Skeletal muscle satellite cell (primary cell): ENCODE results near the gene C6.
"Not testable (repeated sequence)": the region's sequence is repeated elsewhere in the genome, so short reads cannot be mapped to it uniquely, and the experiment has no call there.

Experiments used
- H3K27me3 ChIP-seq: 2 replicates; pipeline ENCODE4 v1.7.0; 2013; ENCODE audit warnings: low read length; ENCODE audit not compliant: control insufficient read depth, insufficient read depth
- H3K36me3 ChIP-seq: 2 replicates; pipeline ENCODE4 v1.7.0; 2013; ENCODE audit warnings: mild to moderate bottlenecking, control low read depth, low read length; ENCODE audit not compliant: insufficient read depth
- H3K4me1 ChIP-seq: 2 replicates; pipeline ENCODE4 v1.7.0; 2013; ENCODE audit warnings: low read length; ENCODE audit not compliant: control insufficient read depth, insufficient read depth
- H3K4me2 ChIP-seq: 2 replicates; pipeline ENCODE4 v1.7.0; 2013; ENCODE audit warnings: mild to moderate bottlenecking, low read length
- H3K4me3 ChIP-seq: 2 replicates; pipeline ENCODE4 v1.7.0; 2013; ENCODE audit warnings: low read length
- H3K9ac ChIP-seq: 2 replicates; pipeline ENCODE4 v1.7.0; 2013; ENCODE audit warnings: mild to moderate bottlenecking, low read depth, low read length, moderate library complexity
- H3K9me3 ChIP-seq: replicated peaks from 2 replicates; pipeline ENCODE4 v1.7.0; 2013; ENCODE audit warnings: mild to moderate bottlenecking, control low read depth, low read length

The C6 gene

GRCh38 chr5:41196197-41196596, 17.1 kb downstream of the C6 start:
- Histone ChIP-seq H3K9ac (no peak overlapping the region), H3K4me3 (no peak overlapping the region), H3K36me3 (no peaks in the 10 kb centered on the region), H3K9me3 (no peaks in the 10 kb centered on the region), H3K27me3 (no peaks in the 10 kb centered on the region), H3K4me2 (no peak overlapping the region), H3K4me1 (peaks cover 7% of the 10 kb centered on the region)

DNA sequence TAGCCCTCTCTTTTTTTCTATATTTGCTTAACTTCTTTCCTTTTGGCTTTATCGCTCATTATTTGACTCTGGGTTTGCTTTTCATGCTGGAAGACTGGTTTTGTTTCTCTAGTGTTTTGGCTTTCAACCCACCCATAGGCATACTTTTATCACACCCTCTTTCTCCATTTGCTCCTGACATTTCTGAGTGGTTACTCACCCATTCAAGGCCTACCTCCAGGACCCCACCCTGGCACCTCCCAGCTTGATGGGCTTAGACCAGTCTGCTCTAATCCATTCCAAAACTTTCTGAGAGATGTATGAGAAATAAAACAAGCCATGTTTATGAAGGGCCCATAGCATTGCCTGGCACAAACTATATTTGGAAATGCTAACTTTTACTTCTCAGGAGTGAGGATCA, 18.1 kb downstream of the C6 start:
- Histone ChIP-seq H3K9ac (no peak overlapping the region), H3K27me3 (no peaks in the 10 kb centered on the region), H3K4me3 (no peak overlapping the region), H3K4me1 (peaks cover 7% of the 10 kb centered on the region), H3K4me2 (no peak overlapping the region), H3K36me3 (no peaks in the 10 kb centered on the region), H3K9me3 (no peaks in the 10 kb centered on the region)

GRCh38 chr5:41194339-41194738, 19.0 kb downstream of the C6 start:
- peaks cover 7% of the 10 kb centered on the region for H3K4me1 ChIP-seq
- H3K4me3 ChIP-seq: no peak overlapping the region
- H3K9ac ChIP-seq: no peak overlapping the region
- no peak overlapping the region for H3K4me2 ChIP-seq
- no peaks in the 10 kb centered on the region for H3K9me3 ChIP-seq
- no peaks in the 10 kb centered on the region for H3K27me3 ChIP-seq
- H3K36me3 ChIP-seq: no peaks in the 10 kb centered on the region

GRCh38 chr5:41193456-41194205, 19.7 kb downstream of the C6 start:
- no peak overlapping the region for H3K4me3 ChIP-seq
- no peaks in the 10 kb centered on the region for H3K27me3 ChIP-seq
- peaks cover 7% of the 10 kb centered on the region for H3K4me1 ChIP-seq
- H3K9me3 ChIP-seq: no peaks in the 10 kb centered on the region
- H3K36me3 ChIP-seq: no peaks in the 10 kb centered on the region
- no peak overlapping the region for H3K4me2 ChIP-seq
- no peak overlapping the region for H3K9ac ChIP-seq

DNA sequence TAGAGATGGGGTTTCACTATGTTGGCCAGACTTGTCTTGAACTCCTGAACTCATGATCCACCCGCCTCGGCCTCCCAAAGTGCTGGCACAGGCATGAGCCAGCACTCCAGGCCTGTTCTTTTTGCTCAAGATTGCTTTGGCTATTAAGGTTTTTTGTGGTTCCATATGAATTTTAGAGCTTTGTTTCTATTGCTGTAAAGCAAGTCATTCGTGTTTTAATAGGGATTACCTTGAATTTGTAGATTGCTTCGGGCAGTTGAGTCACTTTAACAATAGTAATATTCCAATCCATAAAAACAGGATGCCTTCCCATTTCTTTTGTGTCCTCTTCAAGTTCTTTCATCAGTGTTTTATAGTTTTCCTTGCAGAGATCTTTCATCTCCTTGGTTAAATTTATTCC, 22.1 kb downstream of the C6 start:
- no peaks in the 10 kb centered on the region for H3K36me3 ChIP-seq
- no peak overlapping the region for H3K4me3 ChIP-seq
- peaks cover 7% of the 10 kb centered on the region for H3K4me1 ChIP-seq
- no peaks in the 10 kb centered on the region for H3K9me3 ChIP-seq
- no peak overlapping the region for H3K9ac ChIP-seq
- no peaks in the 10 kb centered on the region for H3K27me3 ChIP-seq
- no peak overlapping the region for H3K4me2 ChIP-seq

DNA sequence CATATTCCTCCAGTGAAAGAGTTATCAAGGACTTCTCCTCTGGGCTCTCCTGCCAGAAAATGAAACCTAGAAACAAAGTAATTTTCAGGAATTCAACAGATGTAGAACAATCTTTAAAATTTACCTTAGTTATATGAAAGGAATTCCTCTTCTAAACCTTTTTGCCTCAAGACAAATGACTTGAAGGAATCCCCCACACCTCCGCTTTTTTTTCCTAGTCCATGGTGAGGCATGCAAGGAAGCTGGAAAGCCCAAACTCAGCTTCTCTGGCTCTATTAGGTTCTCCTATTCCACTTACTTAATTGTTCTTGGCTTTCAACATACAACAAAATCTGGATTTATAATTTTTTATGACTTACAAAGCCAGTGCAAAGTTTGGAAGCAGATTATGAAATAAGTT, 27.2 kb downstream of the C6 start:
- no peaks in the 10 kb centered on the region for H3K36me3 ChIP-seq
- H3K4me1 ChIP-seq: no peaks in the 10 kb centered on the region
- no peak overlapping the region for H3K9ac ChIP-seq
- H3K4me3 ChIP-seq: no peak overlapping the region
- H3K9me3 ChIP-seq: no peaks in the 10 kb centered on the region
- no peaks in the 10 kb centered on the region for H3K27me3 ChIP-seq
- no peak overlapping the region for H3K4me2 ChIP-seq

GRCh38 chr5:41183331-41183730, 30.0 kb downstream of the C6 start:
- not testable (repeated sequence) for H3K27me3 ChIP-seq, H3K4me1 ChIP-seq, H3K4me2 ChIP-seq, H3K9ac ChIP-seq, H3K4me3 ChIP-seq, H3K9me3 ChIP-seq, H3K36me3 ChIP-seq

- Histone ChIP-seq H3K4me1 (no peaks in the 10 kb centered on the region), H3K9me3 (no peaks in the 10 kb centered on the region), H3K27me3 (no peaks in the 10 kb centered on the region)
These were observed 30.7 kb downstream of the C6 start for GRCh38 chr5:41182666-41183065.

GRCh38 chr5:41181691-41182564, 31.4 kb downstream of the C6 start:
- Histone ChIP-seq H3K4me3 (no peak overlapping the region), H3K27me3 (no peaks in the 10 kb centered on the region), H3K4me1 (no peaks in the 10 kb centered on the region), H3K9ac (no peak overlapping the region), H3K36me3 (no peaks in the 10 kb centered on the region), H3K9me3 (no peaks in the 10 kb centered on the region), H3K4me2 (no peak overlapping the region)

More at GRCh38 chr5:41182666-41183065, 30.7 kb downstream of the C6 start:
- H3K4me3 ChIP-seq: no peak overlapping the region
- H3K36me3 ChIP-seq: no peaks in the 10 kb centered on the region
- H3K9ac ChIP-seq: no peak overlapping the region
- no peak overlapping the region for H3K4me2 ChIP-seq

DNA sequence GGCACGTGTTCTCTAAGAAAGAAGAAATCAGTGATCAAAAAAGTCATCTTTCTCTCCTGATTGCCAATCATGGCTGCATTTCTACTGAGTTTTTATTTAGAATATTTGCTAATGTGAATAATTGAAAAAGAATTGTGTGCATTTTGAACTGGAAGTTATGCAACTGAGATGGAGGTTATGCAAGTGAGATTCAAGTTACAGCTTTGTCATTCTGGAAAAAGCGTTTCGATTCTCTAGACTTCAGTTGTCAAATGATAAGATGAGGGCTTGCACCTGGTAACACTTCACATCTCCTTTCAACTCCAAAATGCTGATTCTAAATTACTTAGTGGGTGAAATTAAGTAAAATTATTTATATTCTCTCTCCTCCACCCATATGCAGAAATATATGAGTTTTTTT, 36.4 kb downstream of the C6 start:
- Histone ChIP-seq H3K27me3 (no peaks in the 10 kb centered on the region), H3K9ac (no peak overlapping the region), H3K9me3 (no peaks in the 10 kb centered on the region), H3K4me2 (no peak overlapping the region), H3K4me1 (no peaks in the 10 kb centered on the region), H3K4me3 (no peak overlapping the region), H3K36me3 (no peaks in the 10 kb centered on the region)

DNA sequence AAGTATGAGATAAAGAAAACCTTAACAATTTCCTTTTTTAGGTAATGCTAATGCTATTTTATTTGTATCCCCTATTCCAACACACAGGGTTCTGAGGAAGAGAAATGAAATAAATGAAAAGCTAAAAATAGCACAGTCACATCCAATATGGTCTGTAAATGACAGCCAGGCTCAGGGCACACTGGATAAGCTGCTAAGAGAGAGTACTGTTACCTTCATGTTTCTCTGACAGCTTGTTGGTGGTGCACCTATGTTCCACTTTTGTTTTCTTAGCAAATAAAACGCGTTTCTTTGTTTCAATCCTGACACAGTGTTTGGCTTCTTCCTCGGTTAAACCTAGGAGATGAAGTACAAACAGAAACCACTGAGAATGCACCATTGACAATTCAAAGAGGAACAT, 41.3 kb downstream of the C6 start:
- H3K9ac ChIP-seq: no peak overlapping the region

GRCh38 chr5:41161271-41161670, 52.1 kb downstream of the C6 start:
- Histone ChIP-seq H3K4me2 (no peak overlapping the region), H3K9me3 (no peaks in the 10 kb centered on the region), H3K9ac (no peak overlapping the region), H3K36me3 (no peaks in the 10 kb centered on the region), H3K27me3 (no peaks in the 10 kb centered on the region), H3K4me1 (peaks cover 24% of the 10 kb centered on the region), H3K4me3 (no peak overlapping the region)

More for the DNA sequence above, 41.3 kb downstream of the C6 start:
- Histone ChIP-seq H3K4me2 (no peak overlapping the region), H3K9me3 (no peaks in the 10 kb centered on the region), H3K4me1 (no peaks in the 10 kb centered on the region), H3K27me3 (no peaks in the 10 kb centered on the region), H3K4me3 (no peak overlapping the region), H3K36me3 (no peaks in the 10 kb centered on the region)
